Posterior vena cava (tissue), 2 donors: ENCODE measurements around the gene TNFRSF11A. TPM values are rescaled to one million over a fixed set of nuclear protein-coding genes. Genes with fewer than 3 reads are reported as not detected.
A peak's percentile ranks its signal among the peaks of the same experiment; 100 is the strongest.

Experiments
- DNase-seq: peaks from one replicate; pipeline ENCODE4 v3.0.0-alpha.2; 2020; ENCODE audit warnings: low spot score
- intact Hi-C, 2 donors: fragments of 100-400 bp; cut with DNase I; formaldehyde crosslinking; loops; one replicate each; pipeline versions ENCODE4 v1.14.1 to v1.14.2; 2022 to 2023
- total RNA-seq, 2 donors: library from RNA; stranded (reverse); fragmentation: NEBNext Ultra II Directional; extraction: Animal tissue kit (Norgen Biotek cat#: 25700); gene quantifications; one replicate each; pipeline ENCODE4 v1.2.1, GENCODE V29; 2021
- donor health status: DM: yes; HTN: yes; CAD: no.
- donor health status: DM: yes; HTN: yes; CAD: no.

TNFRSF11A gene
- total RNA-seq, 2 donors from 2014 or later = 7.2 to 11.1 TPM

DNA sequence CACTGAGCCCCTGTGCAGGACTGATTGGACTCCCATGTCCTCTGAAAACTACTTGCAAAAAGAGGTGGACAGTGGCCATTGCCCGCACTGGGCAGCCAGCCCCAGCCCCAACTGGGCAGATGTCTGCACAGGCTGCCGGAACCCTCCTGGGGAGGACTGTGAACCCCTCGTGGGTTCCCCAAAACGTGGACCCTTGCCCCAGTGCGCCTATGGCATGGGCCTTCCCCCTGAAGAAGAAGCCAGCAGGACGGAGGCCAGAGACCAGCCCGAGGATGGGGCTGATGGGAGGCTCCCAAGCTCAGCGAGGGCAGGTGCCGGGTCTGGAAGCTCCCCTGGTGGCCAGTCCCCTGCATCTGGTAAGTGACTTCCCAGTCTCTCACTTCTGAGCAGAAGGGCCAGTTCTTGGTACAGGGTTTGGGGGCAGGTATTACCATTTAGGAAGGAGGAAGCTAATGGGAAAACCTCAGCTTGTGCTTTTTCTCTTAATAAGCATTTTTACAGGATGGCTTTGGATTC is 44.1 kb downstream of the TNFRSF11A start:
- intact Hi-C loops = no loop called here
- no peak for DNase-seq

GRCh38 chr18:62370366-62370765 is 45.3 kb downstream of the TNFRSF11A start:
- intact Hi-C loops = loop anchor here in 1 of 2 donors (5.0 kb wide), 1 partner anchor 1097 kb away; no protein-coding TSS in a partner anchor
- no peak for DNase-seq

DNA sequence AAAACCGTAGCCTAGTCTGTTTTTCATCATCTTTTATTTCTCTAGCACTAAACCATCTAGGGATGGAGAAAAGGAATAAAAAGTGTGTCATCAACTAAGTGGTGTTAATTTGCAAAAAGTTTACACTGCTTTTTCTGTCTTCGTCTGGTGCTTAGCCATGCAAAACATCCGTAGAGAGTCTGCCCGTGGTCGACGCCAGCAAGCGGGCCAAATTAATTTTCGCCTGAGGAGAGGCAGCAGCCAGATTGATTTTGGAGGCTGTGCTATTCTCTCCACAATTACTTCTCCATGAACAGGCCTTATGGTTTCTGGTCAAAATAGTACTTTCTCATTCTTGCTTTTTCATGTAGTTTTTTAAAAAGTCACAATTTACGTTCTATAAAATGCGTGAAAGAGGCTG is 46.3 kb downstream of the TNFRSF11A start:
- DNase-seq = peak; percentile 28
- intact Hi-C loops = loop anchor here in 1 of 2 donors (5.0 kb wide), 1 partner anchor 1096 kb away; no protein-coding TSS in a partner anchor

DNA sequence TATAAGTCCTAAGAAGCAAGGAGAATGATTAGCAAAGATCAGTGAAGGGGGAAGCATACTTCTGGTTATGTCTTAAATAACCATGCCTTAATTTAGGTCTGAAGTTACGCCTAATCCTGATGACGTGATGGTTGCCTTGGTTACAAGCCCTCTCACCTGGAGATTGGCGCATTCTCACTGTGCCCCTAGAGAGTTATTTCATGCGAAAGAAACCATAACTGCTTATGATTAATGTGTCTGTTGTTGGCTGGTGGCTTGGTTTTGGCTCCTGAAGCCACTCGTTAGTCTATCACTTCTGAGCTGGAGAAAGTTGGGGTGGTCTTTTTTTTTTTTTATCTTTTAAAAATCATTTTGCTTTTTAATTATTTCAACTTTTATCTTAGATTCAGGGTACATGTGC is 47.0 kb downstream of the TNFRSF11A start:
- no peak for DNase-seq
- intact Hi-C loops = loop anchor here in 1 of 2 donors (5.0 kb wide), 1 partner anchor 1095 kb away; no protein-coding TSS in a partner anchor

- intact Hi-C loops = loop anchor here in 1 of 2 donors (5.0 kb wide), 1 partner anchor 1094 kb away; no protein-coding TSS in a partner anchor
- no peak for DNase-seq
Measured at GRCh38 chr18:62372882-62373281, 47.8 kb downstream of the TNFRSF11A start.

DNA sequence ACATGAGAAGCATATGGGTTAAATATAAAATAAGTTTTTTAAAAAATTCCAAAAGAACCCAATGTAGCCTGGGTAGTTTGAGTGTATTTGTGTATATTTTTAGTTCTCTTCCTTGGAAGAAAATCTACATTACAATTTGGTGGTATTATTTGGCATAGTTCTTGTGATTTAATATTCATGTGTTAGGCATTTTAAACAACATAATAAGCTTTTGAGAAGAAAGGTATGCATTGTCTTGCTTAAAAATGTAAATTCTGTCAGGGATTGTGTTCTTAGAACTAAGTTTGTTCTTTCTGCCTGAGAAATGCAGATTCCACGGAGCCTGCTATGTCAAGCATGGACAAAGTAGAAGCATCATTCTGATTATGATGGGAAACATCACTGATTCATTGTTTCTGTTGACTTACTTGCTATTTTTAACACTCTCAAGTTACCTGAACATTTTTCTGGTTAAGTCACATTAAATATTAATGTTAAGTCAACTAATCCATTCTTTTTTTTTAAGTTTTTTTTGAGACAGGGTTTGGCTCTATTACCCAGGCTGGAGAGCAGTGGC is 49.4 kb downstream of the TNFRSF11A start:
- intact Hi-C loops = loop anchor here in 1 of 2 donors (5.0 kb wide), 1 partner anchor 1093 kb away; no protein-coding TSS in a partner anchor
- DNase-seq = no peak

DNA sequence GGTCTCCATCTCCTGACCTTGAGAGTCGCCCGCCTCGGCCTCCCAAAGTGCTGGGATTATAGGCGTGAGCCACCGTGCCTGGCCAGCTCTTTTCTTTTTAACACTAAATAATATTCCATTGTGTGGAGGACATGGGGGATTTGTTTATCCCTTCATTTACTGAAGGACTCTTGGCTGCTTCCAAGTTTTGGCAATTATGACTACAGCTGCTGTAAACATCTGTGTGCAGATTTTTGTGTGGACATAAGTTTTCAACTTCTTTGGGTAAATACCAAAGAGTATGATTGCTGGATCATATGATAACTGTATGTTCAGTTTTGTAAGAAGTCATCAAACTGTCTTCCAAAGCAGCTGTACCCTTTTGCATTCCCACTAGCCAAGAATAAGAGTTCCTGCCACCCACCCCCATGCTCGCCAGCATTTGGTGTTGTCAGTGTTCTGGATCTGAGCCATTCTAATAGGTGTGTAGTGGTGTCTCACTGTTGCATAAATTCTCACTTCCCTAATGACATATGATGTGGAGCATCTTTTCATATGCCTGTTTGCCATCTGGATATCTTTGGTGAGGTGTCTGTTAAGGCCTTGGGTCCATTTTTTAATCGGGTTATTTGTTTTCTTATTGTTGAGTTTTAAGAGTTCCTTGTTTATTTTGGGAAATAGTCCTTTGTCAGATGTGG is 52.2 kb downstream of the TNFRSF11A start:
- no peak for DNase-seq
- intact Hi-C loops = no loop called here

DNA sequence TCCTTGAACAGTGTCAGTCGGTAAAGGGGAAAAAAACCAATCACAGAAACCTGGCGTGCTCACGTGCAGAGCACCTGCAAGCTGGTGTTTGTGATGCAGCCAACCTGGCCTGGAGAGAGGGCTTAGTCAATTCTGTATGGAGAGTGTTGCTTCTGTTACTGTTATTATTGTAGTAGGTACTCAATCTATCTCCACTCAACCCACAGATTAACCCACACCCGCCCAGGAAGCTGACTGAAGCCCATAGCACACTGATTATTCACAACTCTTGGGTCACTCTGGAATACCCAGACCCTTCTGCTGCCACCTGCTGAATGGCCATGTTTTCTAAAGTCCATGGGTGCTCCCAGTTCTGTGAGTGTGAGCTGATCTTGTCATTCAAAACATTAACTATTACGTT is 53.9 kb downstream of the TNFRSF11A start:
- peak; percentile 20 for DNase-seq
- intact Hi-C loops = no loop called here

DNA sequence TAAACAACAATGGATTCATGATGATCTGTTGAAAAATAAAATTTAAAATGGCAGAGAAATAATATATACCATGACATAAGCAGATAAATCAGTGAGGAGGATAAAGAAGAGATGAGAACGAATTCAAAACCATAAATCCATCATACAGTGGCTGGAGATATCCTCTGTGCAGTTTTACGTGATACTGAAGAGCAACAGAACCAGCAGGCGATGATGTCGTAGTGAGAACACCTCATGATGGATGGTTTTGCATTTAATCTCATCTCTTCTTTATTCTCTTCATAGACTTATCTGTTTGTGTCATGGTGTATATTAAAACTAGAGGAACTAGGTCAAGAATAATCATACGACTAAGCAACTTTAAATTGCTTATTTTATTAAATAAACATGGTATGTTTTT is 56.3 kb downstream of the TNFRSF11A start:
- intact Hi-C loops = no loop called here
- no peak for DNase-seq

DNA sequence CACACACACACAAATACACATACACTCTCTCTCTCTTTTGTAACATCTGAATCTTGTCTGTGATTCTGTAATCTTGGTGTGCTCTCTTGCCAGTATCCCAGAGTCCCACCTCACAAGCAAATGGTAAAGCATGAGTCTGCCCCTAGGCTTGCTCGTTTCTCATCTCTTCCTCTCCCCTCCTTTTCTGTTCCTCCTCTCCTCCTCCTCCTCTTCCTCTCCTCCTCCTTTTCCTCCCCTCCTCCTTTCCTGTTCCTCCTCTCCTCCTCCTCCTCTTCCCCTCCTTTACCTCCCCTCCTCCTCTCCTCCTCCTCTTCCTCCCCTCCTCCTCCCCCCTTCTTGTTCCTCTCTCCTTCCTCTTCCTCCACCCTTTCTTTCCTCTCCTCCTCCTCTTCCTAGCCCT is 59.0 kb downstream of the TNFRSF11A start:
- no peak for DNase-seq
- intact Hi-C loops = no loop called here

- DNase-seq = peak; percentile 62
Measured at GRCh38 chr18:62384610-62385097, 59.5 kb downstream of the TNFRSF11A start.

GRCh38 chr18:62386091-62386490 is 61.0 kb downstream of the TNFRSF11A start:
- DNase-seq = no peak
- intact Hi-C loops = no loop called here

More at GRCh38 chr18:62384610-62385097, 59.5 kb downstream of the TNFRSF11A start:
- intact Hi-C loops = no loop called here

DNA sequence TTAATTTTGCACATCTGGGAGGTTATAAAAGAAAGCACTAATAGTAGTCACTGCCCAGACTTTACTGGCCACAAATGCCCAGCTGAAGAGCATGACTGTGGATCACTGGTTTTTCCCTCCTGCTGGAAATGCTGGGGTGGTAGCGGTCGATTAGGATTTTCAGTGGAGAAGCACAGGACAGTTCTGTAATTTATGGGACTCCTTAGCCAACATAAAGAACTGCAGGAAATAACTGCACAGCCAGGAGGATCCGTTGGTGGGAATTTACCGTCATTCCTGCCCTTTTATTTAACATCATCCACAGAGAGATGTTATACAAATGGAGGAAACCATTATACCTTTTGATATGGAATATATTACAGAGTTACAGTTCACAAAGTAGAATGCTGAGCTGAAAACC is 61.5 kb downstream of the TNFRSF11A start:
- intact Hi-C loops = no loop called here
- peak; percentile 5 for DNase-seq

GRCh38 chr18:62387257-62387656 is 62.1 kb downstream of the TNFRSF11A start:
- no peak for DNase-seq
- intact Hi-C loops = no loop called here

- intact Hi-C loops = no loop called here
- peak; percentile 73 for DNase-seq
Measured at GRCh38 chr18:62388855-62389760, 64.0 kb downstream of the TNFRSF11A start.

GRCh38 chr18:62389761-62390481 is 64.8 kb downstream of the TNFRSF11A start:
- DNase-seq = no peak
- intact Hi-C loops = loop anchor here in 1 of 2 donors (10.0 kb wide), 1 partner anchor 55 kb away; no protein-coding TSS in a partner anchor

DNA sequence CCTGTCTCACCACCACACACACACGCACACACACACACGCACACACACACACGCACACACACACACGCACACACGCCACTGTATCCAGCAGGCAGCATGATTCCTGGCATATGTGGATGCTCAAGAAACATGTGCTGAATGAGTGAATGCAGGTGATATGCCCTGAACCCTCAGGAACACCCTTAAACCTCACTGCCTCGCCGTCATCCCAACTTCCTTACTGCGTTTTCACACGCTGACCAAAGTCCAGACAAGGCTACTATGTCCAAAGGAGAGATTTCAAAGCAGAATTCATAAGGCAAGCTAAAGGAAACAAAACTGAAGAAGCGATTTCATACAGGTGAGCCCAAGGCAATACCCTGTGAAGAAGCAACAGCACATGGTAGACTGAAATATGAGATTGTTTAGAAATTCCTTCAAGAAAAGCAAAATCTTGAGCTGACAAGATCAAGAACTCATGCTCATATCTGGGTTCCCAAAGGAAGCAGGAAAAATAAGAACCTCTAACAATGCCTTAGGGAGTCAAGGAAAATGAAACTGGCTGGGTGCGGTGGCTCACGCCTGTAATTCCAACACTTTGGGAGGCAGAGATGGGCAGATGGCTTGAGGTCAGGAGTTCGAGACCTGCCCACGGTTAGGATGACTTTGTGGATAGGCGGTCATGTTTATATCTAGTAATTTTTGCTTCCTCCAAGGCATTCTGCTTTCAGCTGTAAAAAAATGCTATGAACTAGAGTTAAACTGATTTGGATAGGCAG is 69.1 kb downstream of the TNFRSF11A start:
- intact Hi-C loops = loop anchor here in 1 of 2 donors (10.0 kb wide), 1 partner anchor 59 kb away; no protein-coding TSS in a partner anchor
- no peak for DNase-seq

DNA sequence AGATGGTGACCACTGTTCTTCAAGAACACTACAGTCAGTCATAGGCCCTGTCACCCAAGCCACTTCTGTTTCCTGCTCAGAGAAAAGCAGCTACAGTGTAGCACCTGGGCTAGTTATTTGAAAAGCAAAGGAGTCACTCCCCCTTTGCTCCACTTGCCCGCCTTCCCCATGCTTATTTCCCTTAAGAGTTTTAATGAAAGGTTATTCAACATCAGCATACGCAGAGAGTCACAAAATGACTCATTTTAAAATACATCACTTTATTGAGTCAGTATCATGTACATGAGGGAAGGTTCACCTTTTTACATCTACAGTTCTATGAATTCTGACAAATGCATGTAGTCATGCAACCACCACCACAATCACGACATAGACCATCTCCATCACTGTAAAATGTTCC is 71.3 kb downstream of the TNFRSF11A start:
- intact Hi-C loops = loop anchor here in 1 of 2 donors (10.0 kb wide), 1 partner anchor 62 kb away; no protein-coding TSS in a partner anchor
- DNase-seq = no peak
